Lung (tissue), 12 donors: Measurements from ENCODE around the gene B3GNT8. TPM values are rescaled to one million over a fixed set of nuclear protein-coding genes. Genes with fewer than 3 reads are reported as not detected.

Experiments used
- ATAC-seq: fragments of 200-7000 bp; cut with Tn5 transposase; one replicate; pipeline ENCODE4 v1.9.1; 2020; ENCODE audit warnings: moderate number of reproducible peaks; ENCODE audit not compliant: insufficient read depth, low FRiP score
- DNase-seq, 3 donors: peaks; one replicate each; pipeline ENCODE4 v3.0.0-alpha.2; 2013 to 2017
- H3K27ac ChIP-seq, 2 donors: one replicate each; pipeline ENCODE4 v1.5.1; 2013; ENCODE audit warnings: mild to moderate bottlenecking in 2 of 2, moderate library complexity in 2 of 2, control low read depth in 1 of 2, inconsistent platforms in 1 of 2, low read depth in 1 of 2, low read length in 1 of 2
- H3K27me3 ChIP-seq, 3 donors: one replicate each; pipeline ENCODE4 v1.5.1; 2013; ENCODE audit warnings: low read length in 2 of 3; ENCODE audit not compliant: control insufficient read depth in 3 of 3, insufficient read depth in 3 of 3
- H3K36me3 ChIP-seq, 4 donors: one replicate each; pipeline ENCODE4 v1.5.1; 2013; ENCODE audit warnings: low read length in 4 of 4, mild to moderate bottlenecking in 1 of 4, moderate library complexity in 1 of 4; ENCODE audit not compliant: control insufficient read depth in 4 of 4, insufficient read depth in 4 of 4
- H3K4me1 ChIP-seq, 5 donors: one replicate each; pipeline ENCODE4 v1.5.1; 2013; ENCODE audit warnings: low read length in 5 of 5, mild to moderate bottlenecking in 2 of 5, moderate library complexity in 1 of 5; ENCODE audit not compliant: control insufficient read depth in 5 of 5, insufficient read depth in 5 of 5
- H3K4me3 ChIP-seq: one replicate; pipeline ENCODE4 v1.5.1; 2013; ENCODE audit warnings: mild to moderate bottlenecking, control low read depth, moderate library complexity
- H3K9ac ChIP-seq, 2 donors: one replicate each; pipeline ENCODE4 v1.5.1; 2013; ENCODE audit warnings: low read length in 2 of 2, control low read depth in 1 of 2; ENCODE audit not compliant: insufficient read depth in 1 of 2
- H3K9me3 ChIP-seq, 4 donors: one replicate each; pipeline ENCODE4 v1.5.1; 2013; ENCODE audit warnings: low read length in 3 of 4, mild to moderate bottlenecking in 1 of 4, moderate library complexity in 1 of 4; ENCODE audit not compliant: control insufficient read depth in 4 of 4, insufficient read depth in 3 of 4
- WGBS, 2 donors: extraction: QIAGEN DNeasy Blood & Tissue Kit; methylation state at CpG; one replicate each; pipeline ENCODE4 v1.1.7; 2013; 5-methylcytosine and 5-hydroxymethylcytosine counted together
- polyA plus RNA-seq, 2 donors: library from polyadenylated mRNA; stranded (reverse); fragments of 200-250 nt; gene quantifications; one replicate each; pipeline ENCODE4 v1.2.1, GENCODE V29; 2013
- total RNA-seq, 2 donors: library from RNA; depleted of rRNA in 1 of 2; stranded (reverse); fragments of >200 nt in 1 of 2; gene quantifications; one replicate each; pipeline ENCODE4 v1.2.1, GENCODE V29; 2014 to 2021
- TF ChIP-seq, protein P1 (sequence below): IDR thresholded peaks from 2 replicates; pipeline ENCODE4 v1.5.1; 2012; ENCODE audit warnings: mild to moderate bottlenecking; ENCODE audit errors: control extremely low read depth, extremely low read depth
- donor health status: control.
- donor health status: control.
- donor health status: Bipolar disorder and iron deficiency.
- donor health status: healthy.
- donor health status: DM: yes; HTN: yes; CAD: no.

The B3GNT8 gene
- total and polyA plus RNA-seq, 4 donors, result 6.2 to 39.0 (median 32.8) TPM

DNA sequence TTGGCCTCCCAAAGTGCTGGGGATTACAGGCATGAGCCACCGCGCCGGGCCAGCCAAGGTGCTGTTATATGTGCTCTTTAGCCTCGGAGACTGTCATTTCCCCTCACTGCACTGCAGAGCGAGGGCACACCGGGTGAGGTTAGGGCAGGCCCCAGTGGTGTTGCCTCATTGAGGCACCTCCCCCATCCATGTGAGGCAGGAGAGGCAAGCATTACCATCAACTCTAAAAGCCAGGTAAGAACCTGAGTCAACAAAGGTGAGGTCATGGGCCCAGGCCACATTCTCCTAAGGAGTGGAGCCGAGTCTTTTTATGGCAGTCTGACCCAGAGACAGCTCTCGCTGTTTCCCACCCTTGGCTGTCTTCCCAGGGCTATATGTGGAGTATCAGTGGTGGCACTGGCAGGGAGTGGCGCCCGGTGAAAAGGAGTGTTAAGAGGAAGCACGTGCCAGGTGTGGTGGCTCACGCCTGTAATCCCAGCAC is 10.9 kb downstream of the B3GNT8 start:
- Histone ChIP-seq H3K9me3 (no peaks in the 10 kb centered on the region), H3K4me1 (peaks cover 0 to 7% (median 0%) of the 10 kb centered on the region in 5 donors), H3K36me3 (peaks cover 8 to 37% (median 34%) of the 10 kb centered on the region in 4 donors), H3K27me3 (no peaks in the 10 kb centered on the region), H3K27ac (peak overlapping the region in 1 of 2 donors; percentile 51), H3K9ac (no peak overlapping the region), H3K4me3 (no peak overlapping the region)
- 64 to 70% methylated on average over 12 of the region's 12 CpGs for WGBS, 2 donors
- no peak for DNase-seq
- TF ChIP-seq, protein P1, sequence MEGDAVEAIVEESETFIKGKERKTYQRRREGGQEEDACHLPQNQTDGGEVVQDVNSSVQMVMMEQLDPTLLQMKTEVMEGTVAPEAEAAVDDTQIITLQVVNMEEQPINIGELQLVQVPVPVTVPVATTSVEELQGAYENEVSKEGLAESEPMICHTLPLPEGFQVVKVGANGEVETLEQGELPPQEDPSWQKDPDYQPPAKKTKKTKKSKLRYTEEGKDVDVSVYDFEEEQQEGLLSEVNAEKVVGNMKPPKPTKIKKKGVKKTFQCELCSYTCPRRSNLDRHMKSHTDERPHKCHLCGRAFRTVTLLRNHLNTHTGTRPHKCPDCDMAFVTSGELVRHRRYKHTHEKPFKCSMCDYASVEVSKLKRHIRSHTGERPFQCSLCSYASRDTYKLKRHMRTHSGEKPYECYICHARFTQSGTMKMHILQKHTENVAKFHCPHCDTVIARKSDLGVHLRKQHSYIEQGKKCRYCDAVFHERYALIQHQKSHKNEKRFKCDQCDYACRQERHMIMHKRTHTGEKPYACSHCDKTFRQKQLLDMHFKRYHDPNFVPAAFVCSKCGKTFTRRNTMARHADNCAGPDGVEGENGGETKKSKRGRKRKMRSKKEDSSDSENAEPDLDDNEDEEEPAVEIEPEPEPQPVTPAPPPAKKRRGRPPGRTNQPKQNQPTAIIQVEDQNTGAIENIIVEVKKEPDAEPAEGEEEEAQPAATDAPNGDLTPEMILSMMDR, result no peak
- peak; percentile 68 for ATAC-seq

DNA sequence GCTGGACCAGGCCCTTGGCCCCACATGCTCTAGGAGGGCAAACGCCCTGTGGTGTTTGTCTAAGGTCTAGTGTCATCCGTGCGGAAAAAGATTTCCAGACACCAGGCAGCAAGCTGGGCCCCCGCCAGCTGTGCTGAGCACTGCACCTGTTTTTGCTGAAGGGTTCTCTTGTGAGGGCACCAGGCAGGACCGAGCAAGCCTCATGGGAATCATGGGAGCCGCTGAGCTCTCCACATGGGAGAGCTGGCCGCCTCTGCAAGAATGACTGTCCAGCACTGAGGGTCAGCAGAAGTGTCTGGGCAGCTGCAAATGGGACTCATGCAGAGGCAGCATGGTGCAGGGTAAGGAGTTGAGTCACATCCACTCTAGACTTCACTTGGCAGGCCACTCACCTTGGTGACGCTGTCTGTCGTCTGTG is 12.0 kb downstream of the B3GNT8 start:
- peaks cover 8 to 35% (median 31%) of the 10 kb centered on the region in 4 donors for H3K36me3 ChIP-seq
- H3K27ac ChIP-seq, result peak overlapping the region in 1 of 2 donors; percentile 76
- H3K9me3 ChIP-seq, result no peaks in the 10 kb centered on the region
- peaks cover 0 to 9% (median 0%) of the 10 kb centered on the region in 5 donors for H3K4me1 ChIP-seq
- no peak overlapping the region for H3K4me3 ChIP-seq
- DNase-seq (no peak), ATAC-seq (peak; percentile 31)
- WGBS, 2 donors, result 76 to 96% methylated on average over 9 of the region's 9 CpGs
- no peak overlapping the region for H3K9ac ChIP-seq
- H3K27me3 ChIP-seq, result no peaks in the 10 kb centered on the region
- TF ChIP-seq, protein P1, result no peak

DNA sequence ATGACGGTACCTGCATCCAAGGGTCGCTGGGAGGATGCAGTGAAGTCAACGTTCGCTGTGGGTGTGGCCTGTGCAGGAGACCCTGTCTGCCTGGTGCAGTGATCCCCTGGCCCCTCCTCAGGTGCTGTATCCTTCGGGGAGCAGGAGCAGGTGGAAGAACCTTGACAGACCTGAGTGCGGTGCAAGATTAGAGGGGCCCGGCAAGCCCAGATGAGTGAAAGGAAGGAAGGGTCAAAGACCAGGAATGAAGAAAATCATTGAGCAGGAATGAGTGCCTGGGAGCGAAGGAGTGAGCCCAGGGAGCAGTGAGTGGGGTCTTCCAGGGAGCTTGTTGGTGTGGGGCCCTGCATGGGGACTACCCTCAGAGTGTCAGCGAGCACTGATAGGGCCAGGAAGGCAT is 12.7 kb downstream of the B3GNT8 start:
- ATAC-seq (no peak), DNase-seq (no peak)
- H3K27ac ChIP-seq, result peak overlapping the region in 1 of 2 donors; percentile 76
- H3K4me1 ChIP-seq, result peaks cover 0 to 9% (median 4%) of the 10 kb centered on the region in 5 donors
- H3K36me3 ChIP-seq, result peaks cover 3 to 33% (median 28%) of the 10 kb centered on the region in 4 donors
- H3K9me3 ChIP-seq, result no peaks in the 10 kb centered on the region
- H3K4me3 ChIP-seq, result no peak overlapping the region
- no peak overlapping the region for H3K9ac ChIP-seq
- no peaks in the 10 kb centered on the region for H3K27me3 ChIP-seq
- TF ChIP-seq, protein P1, result no peak
- WGBS, 2 donors, result 87 to 90% methylated on average over 9 of the region's 9 CpGs

DNA sequence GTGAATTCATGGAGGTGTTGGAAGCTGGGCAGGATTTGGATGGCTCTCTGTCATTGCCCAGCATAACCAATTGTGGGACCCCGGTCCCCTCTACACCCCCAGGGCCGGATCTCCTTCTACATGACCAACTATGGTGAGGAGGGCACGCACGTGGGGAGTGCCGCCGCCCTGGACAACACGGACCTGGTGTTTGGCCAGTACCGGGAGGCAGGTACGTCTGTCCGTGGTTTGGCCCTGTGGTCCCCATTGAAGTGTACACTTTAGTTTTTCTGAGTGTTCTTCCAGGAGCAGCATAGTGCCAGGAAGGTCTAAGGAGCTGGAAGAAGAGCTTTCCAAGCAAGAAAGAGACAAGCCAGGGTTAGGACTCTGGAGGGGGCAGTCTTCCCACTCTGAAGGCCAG is 13.2 kb downstream of the B3GNT8 start:
- 80 to 95% methylated on average over 10 of the region's 10 CpGs for WGBS, 2 donors
- H3K27ac ChIP-seq, result peak overlapping the region in 1 of 2 donors; percentile 63
- H3K27me3 ChIP-seq, result no peaks in the 10 kb centered on the region
- H3K4me1 ChIP-seq, result peaks cover 0 to 9% (median 4%) of the 10 kb centered on the region in 5 donors
- H3K4me3 ChIP-seq, result no peak overlapping the region
- ATAC-seq (no peak), DNase-seq (no peak)
- peaks cover under 1 to 30% (median 24%) of the 10 kb centered on the region in 4 donors for H3K36me3 ChIP-seq
- TF ChIP-seq, protein P1, result no peak
- no peaks in the 10 kb centered on the region for H3K9me3 ChIP-seq
- no peak overlapping the region for H3K9ac ChIP-seq
